HG03521 (cell line): ENCODE measurements around the gene GLT1D1.

Experiments
- ATAC-seq: cut with Tn5 transposase; IDR thresholded peaks from one replicate; pipeline ENCODE4 v1.9.1; 2021; ENCODE audit warnings: mild to moderate bottlenecking, moderate library complexity; ENCODE audit not compliant: unreplicated experiment

The GLT1D1 gene

DNA sequence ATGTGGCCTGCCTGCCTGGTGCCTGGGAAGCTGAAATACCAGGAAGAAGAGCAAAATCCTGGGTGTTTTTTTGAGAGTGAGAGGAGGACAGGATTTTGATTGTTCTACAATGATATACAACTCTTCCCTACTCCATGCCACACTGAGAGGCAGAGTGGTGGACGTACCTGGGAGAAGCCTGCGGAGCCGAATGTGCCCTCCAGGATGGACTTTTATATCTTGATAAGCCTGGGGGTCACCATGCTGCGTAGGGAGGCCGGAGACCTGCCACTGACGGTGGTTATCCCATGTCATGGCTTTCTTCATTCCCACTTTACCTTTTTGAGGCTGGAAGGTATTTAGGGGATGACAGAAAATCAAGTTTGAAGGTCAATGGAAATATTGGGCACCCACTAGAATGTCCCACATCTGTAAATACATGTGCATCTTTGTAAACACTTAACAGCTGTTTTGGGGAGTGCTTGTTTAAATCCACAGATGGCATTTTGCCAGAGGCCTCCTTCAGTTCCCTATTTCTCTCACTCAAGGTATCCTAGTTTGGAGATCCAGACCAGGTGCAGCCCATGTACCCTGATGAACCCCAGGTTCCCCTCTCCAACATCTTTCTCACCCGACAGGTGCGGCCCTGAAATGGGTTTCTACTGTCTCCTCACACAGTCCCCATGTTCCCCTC is 1.1 kb upstream of the GLT1D1 start:
- no peak for ATAC-seq

DNA sequence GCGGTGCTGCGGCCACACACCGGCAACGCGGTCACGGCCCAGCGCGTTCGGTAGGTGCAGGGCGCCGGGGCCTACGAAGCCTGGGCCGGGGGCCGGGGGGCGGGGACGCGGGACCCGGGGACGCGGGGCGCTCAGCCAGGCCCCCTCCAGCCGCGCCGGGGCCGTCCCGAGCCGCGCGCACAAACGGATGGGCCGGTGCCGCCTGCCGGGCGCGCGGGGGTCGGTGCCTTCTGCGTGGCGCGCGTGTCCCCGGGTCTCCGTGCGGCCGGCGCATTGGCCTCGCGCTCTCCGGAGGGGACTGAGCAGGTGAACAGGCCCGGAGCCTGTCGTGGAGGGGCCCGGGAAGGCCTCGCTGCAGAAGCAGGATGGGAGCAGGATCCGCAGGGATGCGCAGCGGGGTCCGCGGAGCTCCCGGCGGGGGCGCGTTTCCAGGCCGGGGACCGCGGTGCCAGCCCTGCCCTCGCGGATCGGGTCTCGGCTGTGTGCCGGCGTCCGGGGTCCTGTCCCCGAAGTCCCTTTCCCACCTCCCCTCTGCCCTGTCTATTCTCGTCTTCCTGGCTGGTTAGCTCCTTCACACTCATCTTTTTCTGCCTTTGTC is 421 bp downstream of the GLT1D1 start:
- ATAC-seq = no peak

DNA sequence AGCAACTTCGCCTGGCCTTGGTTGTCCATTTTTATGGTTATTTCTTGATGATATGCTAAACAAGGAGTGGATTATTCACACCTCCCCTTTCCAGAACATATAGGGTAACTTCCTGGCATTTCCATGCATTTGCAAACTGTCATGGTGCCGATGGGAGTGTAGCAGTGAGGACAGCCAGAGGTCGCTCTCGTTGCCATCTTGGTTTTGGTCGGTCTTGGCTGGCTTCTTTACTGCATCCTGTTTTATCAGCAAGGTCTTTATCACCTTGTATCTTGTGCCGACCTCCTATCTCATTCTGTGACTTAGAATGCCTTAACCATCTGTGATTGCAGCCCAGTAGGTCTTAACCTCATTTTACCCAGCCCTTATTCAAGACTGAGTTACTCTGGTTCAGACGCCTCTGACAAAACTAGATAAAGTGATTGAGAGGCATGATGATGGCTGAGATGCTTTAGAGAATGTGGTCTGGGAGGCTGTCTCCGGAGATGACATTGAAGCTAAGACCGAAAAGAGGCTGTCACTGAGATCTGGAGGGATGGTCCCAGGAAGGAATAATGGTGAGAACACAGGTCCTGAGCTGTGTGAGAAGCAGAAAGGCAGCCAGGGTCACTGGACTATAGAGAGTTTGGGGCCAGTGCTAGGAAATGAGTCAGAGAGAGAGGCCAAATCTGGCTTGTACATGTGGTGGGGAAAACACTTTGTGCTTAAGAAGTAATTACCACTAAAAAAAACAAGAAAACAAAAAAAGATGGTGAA is 2.9 kb downstream of the GLT1D1 start:
- ATAC-seq = no peak

DNA sequence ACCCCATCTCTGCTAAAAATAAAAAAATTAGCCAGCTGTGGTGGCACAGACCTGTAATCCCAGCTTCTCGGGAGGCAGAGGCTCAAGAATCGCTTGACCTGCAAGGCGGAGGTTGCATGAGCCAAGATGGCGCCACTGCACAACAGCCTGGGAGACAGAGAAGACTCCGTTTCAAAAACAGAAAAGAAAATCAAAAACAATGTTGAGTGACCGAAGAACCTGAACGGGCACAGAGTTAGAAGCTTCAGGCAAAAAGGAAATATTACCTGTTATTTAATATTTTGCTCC is 3.5 kb downstream of the GLT1D1 start:
- ATAC-seq = no peak

DNA sequence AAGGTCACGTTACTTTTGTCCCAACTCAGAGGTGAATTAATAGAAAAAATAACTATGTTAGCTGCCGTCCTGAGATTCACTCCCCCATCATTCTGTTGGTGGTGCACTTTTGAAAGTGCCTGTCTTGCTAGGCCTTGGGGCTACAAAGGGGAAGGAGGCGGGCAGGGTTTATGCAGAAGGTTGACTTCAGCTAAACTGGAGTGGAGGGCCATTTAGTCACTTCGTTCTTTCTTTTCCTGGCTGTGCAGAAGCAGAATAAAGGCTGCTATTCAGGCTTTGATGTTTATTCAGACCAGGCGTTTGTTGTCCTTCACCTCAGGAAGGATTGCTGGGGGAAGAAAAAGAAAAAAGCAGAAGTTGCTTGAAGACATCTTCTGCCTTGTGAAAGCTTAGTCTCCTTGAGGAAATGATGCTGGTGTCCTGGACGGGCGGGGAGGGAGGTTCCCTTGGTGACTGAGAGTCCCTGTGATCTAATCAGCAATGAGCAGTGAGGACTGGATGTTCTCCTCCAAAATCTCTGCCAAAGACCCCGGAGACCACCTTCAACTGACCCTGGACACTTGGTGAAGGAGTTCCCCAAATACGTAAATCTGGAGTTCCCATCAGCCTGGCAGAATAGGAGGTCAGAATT is 4.0 kb downstream of the GLT1D1 start:
- no peak for ATAC-seq

DNA sequence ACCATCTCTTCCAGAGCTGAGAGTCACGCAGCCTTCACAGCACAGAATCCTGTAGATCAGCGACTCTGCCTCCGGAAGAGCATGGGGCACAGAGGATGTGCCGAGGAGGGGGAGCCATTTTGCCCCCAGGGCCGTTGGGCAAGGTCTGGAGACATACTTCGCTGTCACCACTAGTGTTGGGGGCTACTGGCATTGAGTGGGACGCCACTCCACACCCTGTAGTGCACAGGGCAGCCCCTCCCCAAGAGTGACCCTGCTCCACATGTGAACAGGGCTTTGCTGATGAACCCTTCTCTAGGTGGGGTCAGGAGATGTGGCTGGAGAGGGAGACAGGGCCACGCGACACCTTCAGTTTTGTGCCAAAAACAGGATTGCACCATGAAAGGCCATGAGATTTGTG is 6.0 kb downstream of the GLT1D1 start:
- no peak for ATAC-seq

DNA sequence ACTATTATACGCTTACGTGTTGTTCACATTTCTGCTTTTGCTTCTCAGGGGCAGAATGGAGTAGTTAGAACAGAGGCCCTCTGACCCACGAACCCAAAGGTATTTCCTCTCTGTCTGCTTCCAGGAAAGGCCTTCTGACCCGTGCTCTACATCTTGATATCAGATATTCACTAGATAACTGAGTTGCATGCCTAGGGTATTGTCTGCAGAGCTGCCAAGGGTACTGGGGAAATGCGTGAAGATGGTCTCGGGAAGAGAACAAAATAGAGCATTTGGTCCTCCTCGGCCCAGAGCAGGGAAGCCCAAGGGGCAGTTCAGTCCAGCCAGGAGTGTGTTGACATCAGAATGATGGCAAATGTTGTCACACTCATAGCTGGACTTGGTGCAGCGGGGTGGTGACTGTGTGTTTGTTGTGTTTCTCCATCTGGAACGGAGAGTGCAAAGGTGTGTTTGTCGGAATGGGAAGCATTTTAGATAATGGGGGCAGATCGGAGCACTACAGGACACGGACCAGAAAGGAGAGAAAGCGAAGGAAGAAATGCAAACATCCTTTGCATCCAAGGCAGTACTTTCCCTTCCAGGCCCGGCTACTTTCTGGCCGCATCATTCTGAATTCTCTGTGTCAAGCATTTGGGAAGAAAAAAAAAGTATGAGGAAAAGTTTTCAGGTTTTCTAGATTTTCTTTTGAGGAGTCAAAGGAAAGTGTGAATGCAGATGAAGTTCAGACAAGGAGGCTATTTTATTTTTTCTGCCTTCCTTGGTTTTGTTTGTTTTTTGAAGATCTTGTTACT is 8.1 kb downstream of the GLT1D1 start:
- no peak for ATAC-seq

DNA sequence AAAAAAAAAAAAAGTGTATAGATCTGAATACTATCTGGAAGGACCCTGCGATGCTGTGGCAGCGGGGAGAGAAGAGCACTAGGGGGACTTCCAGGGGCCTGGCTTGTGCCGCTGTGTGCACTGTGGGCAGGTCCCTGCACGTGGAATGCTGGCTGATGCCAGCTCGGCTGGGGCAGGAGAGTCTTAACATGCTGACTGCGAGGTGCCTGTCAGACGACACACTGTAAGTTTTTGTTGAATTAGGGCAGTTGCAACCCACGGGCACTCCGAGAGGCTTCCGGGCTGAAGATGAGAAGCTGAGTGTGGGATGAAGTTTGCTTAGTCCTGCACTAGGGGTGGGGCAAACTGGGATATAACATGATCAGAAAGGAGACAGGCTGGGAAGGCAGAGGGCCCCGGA is 10.7 kb downstream of the GLT1D1 start:
- ATAC-seq = no peak

DNA sequence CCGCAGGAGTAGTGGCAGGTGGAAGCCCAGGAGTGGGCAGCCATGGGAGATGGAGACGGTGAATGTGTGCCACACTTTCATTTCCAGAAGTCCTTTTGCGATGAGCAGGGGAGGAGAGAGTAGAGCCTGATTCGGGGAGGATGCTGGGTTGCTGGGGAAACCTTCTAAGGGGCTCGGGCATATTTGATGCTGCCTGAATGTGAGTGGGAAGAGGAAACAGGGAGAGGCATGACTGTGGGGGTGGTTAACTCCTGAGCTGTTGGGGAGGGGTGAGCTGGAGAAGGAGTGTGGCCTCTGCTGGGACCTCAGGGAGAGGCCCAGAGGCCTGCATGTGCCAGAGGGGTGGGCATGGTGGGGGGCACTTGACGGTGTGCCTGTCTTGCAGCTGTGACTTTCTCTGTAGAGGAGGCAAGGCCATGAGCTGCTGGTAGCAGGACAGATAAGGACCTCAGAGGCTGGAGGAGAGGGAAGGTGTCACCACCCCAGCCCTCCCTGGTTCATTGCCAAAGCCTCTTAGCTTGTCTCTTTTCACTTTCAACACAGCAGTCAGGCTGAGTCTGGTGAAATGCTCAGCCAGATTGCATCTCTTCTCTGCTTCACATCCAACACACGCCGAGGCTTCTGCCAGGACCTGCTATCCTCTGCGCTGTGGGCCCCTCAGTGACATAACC is 11.4 kb downstream of the GLT1D1 start:
- ATAC-seq = no peak

DNA sequence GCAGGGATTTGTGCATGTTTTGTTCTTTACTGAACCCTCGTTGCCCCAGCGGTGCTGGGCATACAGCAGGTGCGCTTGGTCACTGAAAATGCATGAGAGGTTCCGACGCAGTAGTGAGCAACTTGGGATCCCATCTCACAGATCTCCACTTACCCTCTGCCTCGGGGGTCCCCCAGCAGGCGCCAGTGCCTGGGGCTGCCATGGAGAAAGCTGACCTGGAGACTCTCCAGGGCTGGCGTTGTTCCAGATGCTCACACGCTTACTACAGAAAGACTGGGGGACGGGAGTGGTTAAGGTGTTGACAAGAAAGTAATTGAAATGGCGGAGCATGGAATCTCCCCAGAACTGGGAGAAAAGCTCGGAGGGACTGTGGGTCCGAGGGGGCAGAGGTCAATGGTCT is 14.2 kb downstream of the GLT1D1 start:
- no peak for ATAC-seq

DNA sequence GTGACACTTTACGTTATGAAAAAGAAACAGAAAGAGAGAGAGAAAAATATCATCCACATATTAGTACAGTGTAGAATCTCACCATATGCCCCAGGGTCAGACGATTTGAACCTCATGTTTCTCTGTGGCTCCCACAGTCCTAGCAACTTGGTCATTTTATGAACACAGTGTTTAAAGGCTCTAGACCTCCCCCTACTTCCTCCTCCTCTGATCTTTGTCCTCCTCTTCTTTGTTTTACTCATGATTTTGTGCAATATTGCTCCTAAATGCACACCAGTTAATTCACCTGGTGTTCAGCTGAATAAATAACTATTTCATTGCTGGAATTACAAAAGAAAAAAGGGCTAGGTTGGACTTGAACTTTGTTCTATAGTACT is 18.2 kb downstream of the GLT1D1 start:
- ATAC-seq = no peak

DNA sequence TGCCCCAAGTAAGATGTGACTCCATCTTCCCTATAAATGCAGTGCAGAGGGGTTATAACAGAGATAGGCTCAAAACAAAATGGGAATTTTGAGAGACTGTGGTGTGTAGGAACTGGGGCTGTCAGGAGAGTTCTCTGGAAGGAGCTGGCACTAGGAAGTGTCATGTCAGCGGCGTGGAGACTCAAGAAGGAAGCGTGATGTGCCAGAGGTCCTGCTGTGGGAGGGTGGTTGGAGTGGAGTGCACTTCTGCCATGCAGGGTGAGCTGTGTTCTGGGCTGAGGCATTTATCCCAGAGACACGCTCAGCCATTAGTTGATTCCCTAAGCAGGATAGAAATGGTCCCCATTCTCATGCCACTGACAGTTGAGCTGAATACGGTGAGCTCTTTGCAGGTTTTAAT is 19.0 kb downstream of the GLT1D1 start:
- ATAC-seq = no peak

DNA sequence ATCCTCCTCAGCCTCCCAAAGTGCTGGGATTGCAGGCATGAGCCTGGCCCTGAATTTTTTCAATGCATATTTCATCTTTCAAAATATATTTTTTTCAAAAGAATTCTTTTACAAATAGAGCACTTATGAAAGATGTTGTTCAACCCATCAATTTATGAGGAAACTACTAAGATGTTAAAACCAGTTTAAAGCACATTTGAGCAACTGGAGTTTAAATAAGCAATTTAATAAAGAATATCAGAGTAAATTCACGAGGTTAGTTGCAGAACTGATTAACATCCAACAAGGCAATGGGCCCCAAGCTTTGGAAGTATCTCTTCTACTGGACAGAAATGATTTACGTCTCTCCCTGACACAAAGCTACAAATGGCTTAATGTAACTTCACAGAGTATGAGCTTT is 23.3 kb downstream of the GLT1D1 start:
- no peak for ATAC-seq

DNA sequence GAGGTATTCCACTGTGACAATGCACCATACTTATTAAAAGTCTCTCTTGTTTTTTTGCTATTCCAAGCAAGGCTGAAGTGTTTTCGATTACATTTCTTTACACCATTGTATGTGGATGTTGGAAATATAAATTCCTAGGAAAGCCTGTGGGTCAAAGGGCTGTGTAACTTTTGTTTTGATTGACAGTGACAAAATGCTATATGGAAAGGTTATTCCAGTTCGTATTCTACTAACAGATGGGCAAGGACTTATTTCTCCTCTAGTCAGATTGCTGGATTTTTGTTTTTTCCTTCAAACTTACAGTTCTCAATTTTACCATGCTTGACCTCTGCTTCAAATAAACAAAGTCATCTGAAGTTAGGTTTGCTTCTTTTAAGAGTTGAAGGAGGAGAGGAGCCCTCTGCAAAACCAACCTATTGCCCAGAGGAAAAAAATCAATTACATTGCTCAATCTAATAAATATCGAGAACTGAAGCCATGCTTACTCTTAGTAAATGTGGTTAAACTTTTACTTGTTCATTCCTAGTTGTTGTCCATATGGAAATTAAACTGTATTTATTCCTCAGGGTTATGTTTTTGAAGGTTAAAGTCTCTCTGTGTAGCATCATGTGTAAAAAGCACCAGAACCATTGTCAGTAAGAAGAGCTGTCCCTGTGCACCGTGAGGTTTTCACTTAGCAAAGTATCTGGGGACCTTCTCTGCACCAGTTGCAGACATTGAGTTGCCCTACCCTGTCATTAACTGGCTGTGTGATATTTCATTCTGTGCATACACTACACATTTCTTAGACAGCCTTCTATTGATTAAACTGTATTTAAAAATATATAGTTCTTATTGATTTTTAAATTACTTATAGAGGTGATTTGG is 26.9 kb downstream of the GLT1D1 start:
- no peak for ATAC-seq

DNA sequence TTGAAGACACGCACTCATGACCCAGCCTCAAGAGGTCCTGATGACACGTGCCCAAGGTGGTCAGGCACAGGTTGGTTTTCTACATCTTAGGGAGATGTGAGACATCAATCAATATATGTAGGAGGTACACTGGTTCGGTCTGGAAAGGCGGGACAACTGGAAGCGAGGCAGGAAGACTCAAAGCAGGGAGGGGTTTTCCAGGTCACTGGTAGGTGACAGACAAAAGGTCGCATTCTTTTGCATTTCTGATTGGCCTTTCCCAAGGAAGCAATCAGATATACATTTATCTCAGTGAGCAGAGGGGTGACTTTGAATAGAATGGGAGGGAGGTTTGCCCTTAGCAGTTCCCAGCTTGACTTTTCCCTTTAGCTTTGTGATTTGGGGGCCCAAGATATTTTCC is 38.6 kb downstream of the GLT1D1 start:
- ATAC-seq = no peak

DNA sequence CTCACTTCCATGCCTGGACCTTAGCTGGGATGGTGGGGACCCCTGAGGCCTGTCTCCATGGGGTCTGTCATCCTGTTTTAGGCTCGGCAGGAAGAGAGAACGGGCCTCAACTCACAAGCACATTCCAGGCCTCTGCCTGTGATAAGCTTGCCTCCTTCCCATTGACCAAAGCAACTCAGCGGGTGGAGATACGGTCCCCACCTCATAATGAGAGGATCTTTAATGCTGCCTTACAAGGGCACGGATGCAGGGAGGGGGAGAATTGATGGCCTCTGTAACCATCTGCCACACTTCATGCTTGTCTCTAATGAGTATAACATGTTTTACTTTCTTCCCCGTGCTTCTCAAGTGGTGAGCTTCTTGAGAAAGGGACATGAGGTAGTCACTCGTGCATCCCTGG is 50.0 kb downstream of the GLT1D1 start:
- no peak for ATAC-seq

DNA sequence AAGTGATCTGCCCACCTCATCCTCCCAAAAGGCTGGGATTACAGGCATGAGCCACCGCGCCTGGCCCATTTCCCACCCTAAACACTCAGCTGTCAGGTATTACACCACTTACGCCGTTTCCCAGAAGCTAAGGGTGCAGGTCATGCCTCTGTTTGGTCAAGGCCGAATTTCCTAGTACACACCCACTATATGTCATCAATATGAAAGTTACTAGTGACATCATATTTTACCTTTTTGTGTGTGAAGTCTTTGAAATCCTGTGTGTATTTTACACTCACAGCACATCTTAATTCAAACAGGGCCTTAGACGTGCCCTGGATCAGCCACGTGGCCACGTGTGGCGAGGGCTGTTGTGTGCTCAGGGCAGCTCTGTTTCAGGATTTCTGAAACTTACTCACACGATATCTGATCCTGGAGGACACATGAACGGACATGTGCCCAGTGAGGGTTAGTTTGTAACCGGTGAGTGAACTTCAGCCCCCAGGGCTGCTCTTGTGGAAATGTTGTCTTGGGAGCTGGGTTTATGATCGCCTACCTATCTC is 51.8 kb downstream of the GLT1D1 start:
- no peak for ATAC-seq

DNA sequence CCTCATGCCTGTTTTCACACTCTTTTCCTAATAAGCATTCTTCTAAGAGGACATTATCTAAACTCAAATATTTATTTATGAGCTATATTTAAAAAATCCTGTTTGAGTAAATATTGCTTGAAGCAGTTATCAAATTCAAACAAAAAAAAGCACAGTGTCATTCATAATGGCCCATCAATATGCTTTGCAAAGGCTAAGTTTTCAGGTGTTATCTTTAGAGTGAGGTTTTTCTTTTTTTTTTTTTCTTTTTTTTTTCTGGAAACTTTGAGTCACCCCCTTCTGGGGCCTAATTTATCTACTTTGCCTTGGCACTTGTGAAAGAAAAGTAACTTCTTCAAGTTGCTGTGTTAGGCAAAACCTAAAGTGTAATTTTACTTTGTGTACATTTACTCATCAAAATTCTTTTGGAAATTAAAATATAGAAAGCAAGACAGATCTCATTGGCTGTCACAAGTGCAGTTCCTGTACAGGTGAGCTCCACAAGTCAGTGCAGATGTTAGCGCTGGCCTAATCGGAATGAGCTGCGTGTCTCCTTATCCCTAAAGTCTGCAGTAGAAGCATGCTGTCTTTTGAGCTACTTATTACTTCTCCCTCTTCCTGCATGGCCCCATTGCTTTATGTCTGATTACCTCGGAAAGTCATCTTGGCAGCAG is 53.3 kb downstream of the GLT1D1 start:
- no peak for ATAC-seq

DNA sequence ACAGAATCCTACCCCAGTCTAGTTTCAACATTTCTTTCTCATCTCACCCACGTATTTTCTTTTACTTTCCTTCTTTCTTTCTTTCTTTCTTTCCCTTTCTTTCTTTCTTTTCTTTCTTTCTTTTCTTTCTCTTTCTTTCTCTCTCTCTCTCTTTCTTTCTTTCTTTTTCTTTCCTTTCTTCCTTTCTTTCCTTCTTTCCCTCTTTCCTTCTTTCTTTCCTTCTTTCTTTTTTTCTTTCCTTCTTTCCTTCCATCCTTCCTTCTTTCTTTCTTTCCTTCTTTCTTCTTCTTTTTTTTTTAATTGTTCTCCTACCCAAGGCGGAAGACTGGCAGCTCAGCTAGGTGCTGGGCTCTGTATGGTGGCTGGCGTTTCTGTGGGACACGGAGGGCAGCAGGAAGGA is 55.0 kb downstream of the GLT1D1 start:
- no peak for ATAC-seq
